Hepatocyte (in vitro differentiated cells): ENCODE results near the gene KCNQ5. TPM values are rescaled to one million over a fixed set of nuclear protein-coding genes. Genes with fewer than 3 reads are reported as not detected.
A peak's percentile ranks its signal among the peaks of the same experiment; 100 is the strongest.

ENCODE experiments used
- DNase-seq: peaks from one replicate; pipeline ENCODE4 v3.0.0-alpha.2; 2016; ENCODE audit warnings: low spot score
- H2AFZ ChIP-seq: fragments of 200-600 bp; sonication (generic); 2 replicates; pipeline ENCODE4 v1.6.0; 2016; ENCODE audit warnings: antibody characterized with exemption, mild to moderate bottlenecking
- H3K27ac ChIP-seq: fragments of 200-600 bp; sonication (generic); 2 replicates; pipeline ENCODE4 v1.5.1; 2016; ENCODE audit warnings: mild to moderate bottlenecking
- H3K27me3 ChIP-seq: fragments of 200-600 bp; sonication (generic); 2 replicates; pipeline ENCODE4 v1.6.1; 2016
- H3K36me3 ChIP-seq: fragments of 200-600 bp; sonication (generic); replicated peaks from 2 replicates; pipeline ENCODE4 v1.5.1; 2016; ENCODE audit warnings: low read depth; ENCODE audit not compliant: insufficient read depth
- H3K4me1 ChIP-seq: fragments of 200-600 bp; sonication (generic); 2 replicates; pipeline ENCODE4 v1.5.1; 2016; ENCODE audit warnings: mild to moderate bottlenecking, moderate library complexity; ENCODE audit not compliant: insufficient read depth
- H3K4me2 ChIP-seq: fragments of 200-600 bp; sonication (generic); 2 replicates; pipeline ENCODE4 v1.6.0; 2016
- H3K4me3 ChIP-seq: fragments of 200-600 bp; sonication (generic); 2 replicates; pipeline ENCODE4 v1.5.1; 2016; ENCODE audit warnings: mild to moderate bottlenecking
- H3K79me2 ChIP-seq: fragments of 200-600 bp; sonication (generic); 2 replicates; pipeline ENCODE4 v1.6.0; 2017; ENCODE audit warnings: mild to moderate bottlenecking
- H3K9me2 ChIP-seq: fragments of 200-600 bp; sonication (generic); replicated peaks from 2 replicates; pipeline ENCODE4 v1.6.0; 2017; ENCODE audit warnings: mild to moderate bottlenecking; ENCODE audit not compliant: insufficient read depth
- H3K9me3 ChIP-seq: fragments of 200-600 bp; sonication (generic); 2 replicates; pipeline ENCODE4 v1.5.1; 2016; ENCODE audit warnings: low read depth, mild to moderate bottlenecking
- H4K20me1 ChIP-seq: fragments of 200-600 bp; sonication (generic); 2 replicates; pipeline ENCODE4 v1.6.0; 2016; ENCODE audit warnings: mild to moderate bottlenecking; ENCODE audit not compliant: insufficient read depth, poor library complexity, severe bottlenecking
- EZH2 ChIP-seq: fragments of 200-600 bp; sonication (generic); IDR thresholded peaks from 2 replicates; pipeline ENCODE4 v1.6.1; 2016; ENCODE audit warnings: antibody characterized with exemption, mild to moderate bottlenecking, borderline replicate concordance
- EZH2phosphoT487 ChIP-seq: fragments of 200-600 bp; sonication (generic); IDR thresholded peaks from one replicate; pipeline ENCODE4 v1.6.1; 2018; ENCODE audit warnings: antibody characterized with exemption, mild to moderate bottlenecking, low read depth, moderate library complexity; ENCODE audit not compliant: unreplicated experiment, severe bottlenecking
- WGBS: methylation state at CpG from one replicate; pipeline ENCODE4 v1.1.6; 2016; ENCODE audit warnings: low lambda C conversion rate; ENCODE audit errors: missing lambda C conversion rate; 5-methylcytosine and 5-hydroxymethylcytosine counted together
- polyA plus RNA-seq: library from polyadenylated mRNA; unstranded; fragments of >200 nt; fragmentation: Nextera tagmentation; extraction: Ambion mirVana; gene quantifications from 2 replicates; pipeline ENCODE4 v1.2.1, GENCODE V29; 2016
- total RNA-seq: library from RNA; depleted of rRNA; stranded (reverse); fragments of >200 nt; gene quantifications from 2 replicates; pipeline ENCODE4 v1.2.3, GENCODE V29; 2014
- TF ChIP-seq, protein P1 (sequence below): fragments of 200-600 bp; sonication (generic); IDR thresholded peaks from 2 replicates; pipeline ENCODE4 v1.5.1; 2016; ENCODE audit warnings: antibody characterized with exemption, mild to moderate bottlenecking; ENCODE audit not compliant: poor library complexity

The KCNQ5 gene
- total and polyA plus RNA-seq, 2 experiments from 2014 or later = 1.6 to 2.0 TPM

- H3K79me2 ChIP-seq = no peaks in the 10 kb centered on the region
- WGBS = 93% methylated on average over 6 of the region's 6 CpGs
- H3K27ac ChIP-seq = no peak overlapping the region
- no peak overlapping the region for H2AFZ ChIP-seq
- H3K9me2 ChIP-seq = no peaks in the 10 kb centered on the region
- H3K4me3 ChIP-seq = no peak overlapping the region
- H3K4me1 ChIP-seq = no peaks in the 10 kb centered on the region
- H3K27me3 ChIP-seq = no peaks in the 10 kb centered on the region
- TF ChIP-seq EZH2 (no peak), EZH2phosphoT487 (no peak)
- TF ChIP-seq, protein P1, sequence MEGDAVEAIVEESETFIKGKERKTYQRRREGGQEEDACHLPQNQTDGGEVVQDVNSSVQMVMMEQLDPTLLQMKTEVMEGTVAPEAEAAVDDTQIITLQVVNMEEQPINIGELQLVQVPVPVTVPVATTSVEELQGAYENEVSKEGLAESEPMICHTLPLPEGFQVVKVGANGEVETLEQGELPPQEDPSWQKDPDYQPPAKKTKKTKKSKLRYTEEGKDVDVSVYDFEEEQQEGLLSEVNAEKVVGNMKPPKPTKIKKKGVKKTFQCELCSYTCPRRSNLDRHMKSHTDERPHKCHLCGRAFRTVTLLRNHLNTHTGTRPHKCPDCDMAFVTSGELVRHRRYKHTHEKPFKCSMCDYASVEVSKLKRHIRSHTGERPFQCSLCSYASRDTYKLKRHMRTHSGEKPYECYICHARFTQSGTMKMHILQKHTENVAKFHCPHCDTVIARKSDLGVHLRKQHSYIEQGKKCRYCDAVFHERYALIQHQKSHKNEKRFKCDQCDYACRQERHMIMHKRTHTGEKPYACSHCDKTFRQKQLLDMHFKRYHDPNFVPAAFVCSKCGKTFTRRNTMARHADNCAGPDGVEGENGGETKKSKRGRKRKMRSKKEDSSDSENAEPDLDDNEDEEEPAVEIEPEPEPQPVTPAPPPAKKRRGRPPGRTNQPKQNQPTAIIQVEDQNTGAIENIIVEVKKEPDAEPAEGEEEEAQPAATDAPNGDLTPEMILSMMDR = no peak
- H4K20me1 ChIP-seq = no peaks in the 10 kb centered on the region
- no peaks in the 10 kb centered on the region for H3K9me3 ChIP-seq
- H3K36me3 ChIP-seq = no peaks in the 10 kb centered on the region
- DNase-seq = no peak
- no peak overlapping the region for H3K4me2 ChIP-seq
Observed at GRCh38 chr6:72905705-72906478, 284.0 kb downstream of the KCNQ5 start.

- H3K9me3 ChIP-seq = no peaks in the 10 kb centered on the region
- no peaks in the 10 kb centered on the region for H4K20me1 ChIP-seq
- WGBS = 60% methylated on average over 2 of the region's 2 CpGs
- H3K27me3 ChIP-seq = no peaks in the 10 kb centered on the region
- H3K27ac ChIP-seq = no peak overlapping the region
- no peak overlapping the region for H3K4me2 ChIP-seq
- H3K79me2 ChIP-seq = no peaks in the 10 kb centered on the region
- H3K36me3 ChIP-seq = no peaks in the 10 kb centered on the region
- DNase-seq = no peak
- no peaks in the 10 kb centered on the region for H3K4me1 ChIP-seq
- TF ChIP-seq, protein P1 = no peak
- TF ChIP-seq EZH2phosphoT487 (no peak), EZH2 (no peak)
- no peak overlapping the region for H3K4me3 ChIP-seq
- no peaks in the 10 kb centered on the region for H3K9me2 ChIP-seq
- H2AFZ ChIP-seq = no peak overlapping the region
Observed at GRCh38 chr6:72911463-72912155, 289.7 kb downstream of the KCNQ5 start.

DNA sequence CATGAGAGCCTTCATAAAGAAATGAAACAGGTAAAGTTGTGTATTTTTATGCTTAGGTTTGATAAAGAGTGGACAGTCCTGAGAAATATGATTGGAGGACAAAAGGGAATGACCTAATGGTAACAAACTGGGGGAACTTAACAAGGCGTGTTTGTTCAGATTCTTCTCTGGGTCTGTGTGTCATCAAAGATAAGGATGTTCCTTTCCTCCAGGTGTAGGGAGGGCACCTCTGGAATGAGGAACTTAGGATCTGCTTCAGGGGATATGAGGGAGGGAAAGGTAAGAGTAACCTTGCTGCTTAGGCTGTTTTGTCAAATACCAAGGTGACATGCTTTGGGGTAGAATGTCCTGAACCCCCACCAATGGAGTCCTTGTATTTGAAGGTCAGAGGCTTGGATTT lies 291.9 kb downstream of the KCNQ5 start:
- H3K79me2 ChIP-seq = no peaks in the 10 kb centered on the region
- H3K27me3 ChIP-seq = no peaks in the 10 kb centered on the region
- H3K4me1 ChIP-seq = no peaks in the 10 kb centered on the region
- no peaks in the 10 kb centered on the region for H3K9me3 ChIP-seq
- TF ChIP-seq EZH2 (no peak), EZH2phosphoT487 (no peak)
- TF ChIP-seq, protein P1 = no peak
- H3K27ac ChIP-seq = peak overlapping the region; percentile 54
- H3K9me2 ChIP-seq = no peaks in the 10 kb centered on the region
- no peak overlapping the region for H2AFZ ChIP-seq
- no peaks in the 10 kb centered on the region for H4K20me1 ChIP-seq
- H3K4me3 ChIP-seq = no peak overlapping the region
- H3K4me2 ChIP-seq = no peak overlapping the region
- no peaks in the 10 kb centered on the region for H3K36me3 ChIP-seq
- 69% methylated on average over 1 of the region's 1 CpG for WGBS
- DNase-seq = no peak
